Immature natural killer cell (primary cell): ENCODE results near the gene CSNK2A3. TPM values are rescaled to one million over a fixed set of nuclear protein-coding genes. Genes with fewer than 3 reads are reported as not detected.
"Not testable (repeated sequence)": the region's sequence is repeated elsewhere in the genome, so short reads cannot be mapped to it uniquely, and the experiment has no call there.

Source experiments
- DNase-seq, 3 donors: peaks; one replicate each; pipeline ENCODE4 v3.0.0; 2022; ENCODE audit warnings: mixed read lengths in 1 of 3
- H3K27ac Mint-ChIP-seq, 6 donors: one replicate each; pipeline ENCODE4 v1.8.0; 2020; ENCODE audit warnings: mixed read lengths in 6 of 6, mild to moderate bottlenecking in 5 of 6, inconsistent platforms in 4 of 6, moderate library complexity in 3 of 6
- H3K27me3 Mint-ChIP-seq, 3 donors: one replicate each; pipeline ENCODE4 v1.8.0; 2020 to 2021; ENCODE audit warnings: low read depth in 3 of 3, mild to moderate bottlenecking in 3 of 3, mixed read lengths in 3 of 3, moderate library complexity in 3 of 3, inconsistent platforms in 1 of 3
- H3K36me3 Mint-ChIP-seq, 3 donors: one replicate each; pipeline ENCODE4 v1.8.0; 2020; ENCODE audit warnings: mixed read lengths in 3 of 3, inconsistent platforms in 2 of 3, mild to moderate bottlenecking in 2 of 3
- H3K4me1 Mint-ChIP-seq, 2 donors: one replicate each; pipeline ENCODE4 v1.8.0; 2020; ENCODE audit warnings: inconsistent platforms in 2 of 2, mild to moderate bottlenecking in 2 of 2, mixed read lengths in 2 of 2, moderate library complexity in 1 of 2
- H3K4me3 Mint-ChIP-seq, 5 donors: one replicate each; pipeline ENCODE4 v1.8.0; 2020; ENCODE audit warnings: mild to moderate bottlenecking in 5 of 5, mixed read lengths in 5 of 5, inconsistent platforms in 3 of 5, moderate library complexity in 3 of 5
- H3K9me3 Mint-ChIP-seq, 6 donors: one replicate each; pipeline ENCODE4 v1.8.0; 2020; ENCODE audit warnings: mild to moderate bottlenecking in 6 of 6, mixed read lengths in 6 of 6, inconsistent platforms in 4 of 6, moderate library complexity in 3 of 6
- polyA plus RNA-seq, 3 donors: library from polyadenylated mRNA; unstranded; fragments of 300-500 nt; fragmentation: Illumina TruSeq; gene quantifications; one replicate each; pipeline ENCODE4 v1.2.3, GENCODE V29; 2021

CSNK2A3 gene
- 1 to 10 TPM in 1 of 3 donors, under 1 TPM in 2; 0.85 to 1.3 (median 0.93) TPM for polyA plus RNA-seq

- DNase-seq, H3K36me3 Mint-ChIP-seq, H3K27ac Mint-ChIP-seq, H3K4me3 Mint-ChIP-seq, H3K9me3 Mint-ChIP-seq, H3K27me3 Mint-ChIP-seq, H3K4me1 Mint-ChIP-seq: not testable (repeated sequence)
Measured at GRCh38 chr11:11352878-11353277, at the start of gene CSNK2A3. CSNK2A3 (minus strand) TSS chr11:11353250; CDS start chr11:11353119, 131 bp downstream.

- H3K27ac Mint-ChIP-seq: no peak overlapping the region
- no peaks in the 10 kb centered on the region for H3K4me1 Mint-ChIP-seq
- no peaks in the 10 kb centered on the region for H3K9me3 Mint-ChIP-seq
- H3K36me3 Mint-ChIP-seq: no peaks in the 10 kb centered on the region
- DNase-seq: no peak
- H3K27me3 Mint-ChIP-seq: peaks cover 0 to 4% (median 4%) of the 10 kb centered on the region in 3 donors
- H3K4me3 Mint-ChIP-seq: no peak overlapping the region
Measured at GRCh38 chr11:11401960-11402535, 49.0 kb upstream of the CSNK2A3 start.

DNA sequence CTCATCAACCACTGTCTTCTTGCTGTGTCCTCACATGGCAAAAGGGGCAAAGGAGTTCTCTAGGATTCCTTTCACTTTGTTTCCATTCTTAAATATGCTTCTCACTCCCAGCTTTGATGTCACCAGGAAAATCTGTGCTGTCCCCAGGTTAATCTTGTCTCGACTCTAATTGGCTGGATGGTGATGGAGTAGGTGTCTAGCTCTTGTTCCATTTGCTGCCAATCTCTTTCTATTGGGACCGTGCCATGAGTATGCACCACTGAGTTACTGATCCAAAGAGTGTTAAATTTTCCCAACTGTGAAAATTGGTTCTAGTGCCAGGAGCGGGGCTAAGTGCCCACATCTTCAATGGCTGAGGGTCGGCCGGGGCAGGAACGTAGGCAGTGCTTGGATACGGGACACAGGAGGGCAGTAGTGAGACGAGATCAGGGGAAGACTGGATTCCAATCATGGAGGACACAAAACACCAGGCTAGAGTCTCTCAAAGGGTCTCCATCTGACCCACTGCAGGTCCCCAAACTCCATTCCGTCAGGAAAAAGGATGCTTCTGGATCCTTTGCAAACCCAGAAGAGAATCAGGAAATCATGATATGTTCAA is 47.7 kb upstream of the CSNK2A3 start:
- Mint-ChIP-seq H3K27me3 (peaks cover 0 to 8% (median 2%) of the 10 kb centered on the region in 3 donors), H3K4me1 (no peaks in the 10 kb centered on the region), H3K4me3 (no peak overlapping the region), H3K9me3 (no peaks in the 10 kb centered on the region), H3K27ac (no peak overlapping the region), H3K36me3 (no peaks in the 10 kb centered on the region)
- DNase-seq: no peak

DNA sequence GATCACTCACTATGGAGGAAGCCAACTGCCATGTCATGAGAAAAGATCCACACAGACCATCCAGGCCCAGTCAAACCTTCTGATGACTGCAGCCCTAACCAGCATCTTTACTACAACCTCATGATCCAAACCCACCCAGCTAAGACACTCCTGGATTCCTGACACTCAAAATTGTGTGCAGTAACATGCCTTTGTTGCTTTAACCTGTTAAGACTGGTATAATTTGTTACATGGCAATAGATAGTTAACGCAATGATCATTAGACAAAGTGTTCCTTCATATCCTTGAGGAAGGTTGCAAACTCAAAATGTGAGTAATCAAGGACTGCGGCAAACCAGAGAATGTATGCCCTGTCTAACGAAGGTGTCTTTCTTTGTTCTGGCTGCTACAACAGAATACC is 47.1 kb upstream of the CSNK2A3 start:
- H3K27ac Mint-ChIP-seq: no peak overlapping the region
- no peak for DNase-seq
- H3K9me3 Mint-ChIP-seq: no peaks in the 10 kb centered on the region
- H3K4me1 Mint-ChIP-seq: no peaks in the 10 kb centered on the region
- H3K4me3 Mint-ChIP-seq: no peak overlapping the region
- peaks cover 0 to 11% (median 4%) of the 10 kb centered on the region in 3 donors for H3K27me3 Mint-ChIP-seq
- H3K36me3 Mint-ChIP-seq: no peaks in the 10 kb centered on the region

GRCh38 chr11:11397781-11398180 is 44.7 kb upstream of the CSNK2A3 start:
- H3K27ac Mint-ChIP-seq: no peak overlapping the region
- no peaks in the 10 kb centered on the region for H3K9me3 Mint-ChIP-seq
- DNase-seq: no peak
- H3K27me3 Mint-ChIP-seq: peaks cover 0 to 7% (median 4%) of the 10 kb centered on the region in 3 donors
- H3K36me3 Mint-ChIP-seq: no peaks in the 10 kb centered on the region
- H3K4me1 Mint-ChIP-seq: no peaks in the 10 kb centered on the region
- no peak overlapping the region for H3K4me3 Mint-ChIP-seq

DNA sequence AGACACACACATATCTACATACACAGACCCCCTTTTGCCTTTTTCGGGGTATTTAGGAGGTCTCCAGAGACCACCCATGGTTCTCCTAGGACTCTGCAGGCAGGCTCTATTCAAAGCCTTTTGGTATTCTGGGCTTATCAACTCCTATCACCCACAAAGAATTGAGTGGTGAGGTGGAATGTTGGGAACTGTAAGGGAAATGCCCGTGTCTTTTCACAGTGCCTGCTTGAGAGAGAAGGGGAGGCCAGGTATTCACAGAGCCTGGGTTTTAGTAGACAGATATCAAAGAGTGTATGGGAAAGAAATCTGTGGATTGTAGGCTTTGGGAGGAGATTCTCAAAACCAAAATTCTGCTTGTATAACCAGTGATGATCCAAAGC is 44.0 kb upstream of the CSNK2A3 start:
- Mint-ChIP-seq H3K36me3 (no peaks in the 10 kb centered on the region), H3K4me1 (no peaks in the 10 kb centered on the region), H3K4me3 (no peak overlapping the region), H3K27ac (no peak overlapping the region), H3K9me3 (no peaks in the 10 kb centered on the region), H3K27me3 (peaks cover 0 to 7% (median 4%) of the 10 kb centered on the region in 3 donors)
- DNase-seq: no peak

DNA sequence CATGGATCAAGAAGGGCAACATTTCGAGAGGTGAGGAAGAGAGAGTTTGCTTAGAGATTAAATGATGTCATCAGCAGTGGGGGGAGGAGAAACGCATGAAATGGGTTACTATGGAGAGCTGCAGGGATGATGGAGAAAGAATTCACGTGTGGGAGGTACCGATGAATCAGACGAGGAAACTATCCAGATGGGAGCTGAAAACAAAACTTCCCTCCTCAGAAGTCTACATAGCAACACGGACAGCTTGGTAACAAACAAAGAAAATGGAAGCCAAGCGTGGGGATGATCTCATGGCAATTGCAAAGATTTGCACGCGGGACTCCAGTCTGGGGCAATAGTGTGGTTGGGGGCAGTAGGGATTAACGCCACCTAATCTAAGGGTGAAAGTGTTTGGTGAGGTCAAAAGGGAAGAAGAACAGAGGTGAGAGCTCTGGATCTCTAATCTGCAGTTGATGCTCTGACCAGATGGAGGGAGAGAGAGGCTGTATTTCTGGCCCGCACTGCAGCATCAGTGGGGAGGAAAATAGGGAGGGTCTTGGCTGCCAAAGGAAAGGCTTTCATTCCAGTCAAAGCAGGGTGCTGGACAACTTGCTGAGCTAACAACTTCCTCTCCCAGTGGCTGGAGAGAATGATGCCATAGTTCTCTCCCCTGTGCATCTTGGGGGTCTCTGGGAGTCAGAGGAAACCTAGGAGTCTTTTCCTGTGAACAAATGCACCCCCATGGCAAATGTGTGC is 43.4 kb upstream of the CSNK2A3 start:
- no peaks in the 10 kb centered on the region for H3K4me1 Mint-ChIP-seq
- H3K9me3 Mint-ChIP-seq: no peaks in the 10 kb centered on the region
- H3K27me3 Mint-ChIP-seq: peaks cover 0 to 7% (median 4%) of the 10 kb centered on the region in 3 donors
- no peak for DNase-seq
- H3K27ac Mint-ChIP-seq: no peak overlapping the region
- no peak overlapping the region for H3K4me3 Mint-ChIP-seq
- H3K36me3 Mint-ChIP-seq: no peaks in the 10 kb centered on the region

DNA sequence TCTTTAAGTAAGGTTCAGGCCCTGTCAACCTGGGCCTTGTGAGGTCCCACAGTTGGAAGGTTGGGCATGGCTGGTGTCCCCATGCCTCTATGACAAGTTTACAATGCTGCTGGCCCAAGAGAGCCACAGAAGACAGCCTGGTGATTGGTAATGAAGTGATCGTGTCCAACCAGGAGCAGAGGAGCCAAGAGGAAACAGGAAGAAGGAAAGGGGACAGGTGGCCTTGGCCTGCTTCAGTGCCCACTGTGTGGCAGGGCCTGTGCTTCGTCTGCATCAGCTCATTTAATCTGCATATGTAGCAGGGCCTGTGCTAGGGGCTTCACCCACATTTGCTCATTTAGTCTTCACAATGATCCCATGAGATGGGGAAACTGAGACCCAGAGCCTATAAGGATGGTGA is 42.1 kb upstream of the CSNK2A3 start:
- Mint-ChIP-seq H3K27ac (no peak overlapping the region), H3K27me3 (peaks cover 0 to 7% (median 4%) of the 10 kb centered on the region in 3 donors), H3K9me3 (no peaks in the 10 kb centered on the region), H3K36me3 (no peaks in the 10 kb centered on the region), H3K4me3 (no peak overlapping the region), H3K4me1 (no peaks in the 10 kb centered on the region)
- DNase-seq: no peak

GRCh38 chr11:11394241-11394640 is 41.2 kb upstream of the CSNK2A3 start:
- H3K9me3 Mint-ChIP-seq: no peaks in the 10 kb centered on the region
- H3K27ac Mint-ChIP-seq: no peak overlapping the region
- no peaks in the 10 kb centered on the region for H3K4me1 Mint-ChIP-seq
- H3K27me3 Mint-ChIP-seq: peaks cover 3 to 7% (median 4%) of the 10 kb centered on the region in 3 donors
- DNase-seq: no peak
- no peak overlapping the region for H3K4me3 Mint-ChIP-seq
- H3K36me3 Mint-ChIP-seq: no peaks in the 10 kb centered on the region

DNA sequence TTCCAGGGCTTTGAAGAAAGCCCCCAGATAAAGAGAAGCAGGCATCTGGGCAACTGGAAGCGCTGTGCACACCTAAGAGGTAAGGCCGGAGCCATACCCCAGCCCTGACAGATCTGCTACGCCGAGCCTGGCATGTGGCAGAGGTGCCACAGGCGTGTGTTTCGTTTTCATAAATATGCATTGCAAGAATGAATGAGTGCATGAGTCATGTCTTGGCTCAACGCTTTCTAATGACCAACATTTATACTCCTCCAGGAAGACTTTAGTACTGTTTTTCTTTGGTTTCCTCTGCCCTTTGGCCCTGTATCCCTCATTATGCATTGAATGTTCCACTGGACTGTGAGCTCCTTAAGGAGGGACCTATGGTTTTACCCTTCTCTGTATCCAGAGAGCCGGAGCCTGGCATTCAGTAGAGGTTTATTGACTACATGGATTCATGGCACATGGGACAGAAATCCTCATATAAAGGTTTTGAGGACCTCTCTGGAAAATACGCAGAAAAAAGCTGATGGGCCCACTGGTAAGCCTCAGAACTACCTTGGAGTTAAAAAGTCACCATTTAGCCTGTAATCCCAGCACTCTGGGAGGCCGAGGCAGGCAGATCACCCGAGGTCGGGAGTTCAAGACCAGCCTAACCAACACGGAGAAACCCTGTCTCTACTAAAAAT is 38.9 kb upstream of the CSNK2A3 start:
- Mint-ChIP-seq H3K4me3 (no peak overlapping the region), H3K4me1 (no peaks in the 10 kb centered on the region), H3K27ac (no peak overlapping the region), H3K9me3 (no peaks in the 10 kb centered on the region), H3K36me3 (no peaks in the 10 kb centered on the region), H3K27me3 (peaks cover 2 to 7% (median 3%) of the 10 kb centered on the region in 3 donors)
- DNase-seq: no peak

- DNase-seq: no peak
- Mint-ChIP-seq H3K27ac (no peak overlapping the region), H3K9me3 (no peaks in the 10 kb centered on the region), H3K4me1 (no peaks in the 10 kb centered on the region), H3K4me3 (no peak overlapping the region), H3K27me3 (peaks cover 2 to 3% (median 3%) of the 10 kb centered on the region in 3 donors), H3K36me3 (no peaks in the 10 kb centered on the region)
Measured at GRCh38 chr11:11391169-11391568, 38.1 kb upstream of the CSNK2A3 start.

GRCh38 chr11:11390068-11390771 is 37.2 kb upstream of the CSNK2A3 start:
- H3K27ac Mint-ChIP-seq: no peak overlapping the region
- H3K4me1 Mint-ChIP-seq: no peaks in the 10 kb centered on the region
- peaks cover 0 to 3% (median 0%) of the 10 kb centered on the region in 3 donors for H3K27me3 Mint-ChIP-seq
- H3K36me3 Mint-ChIP-seq: no peaks in the 10 kb centered on the region
- no peak overlapping the region for H3K4me3 Mint-ChIP-seq
- no peak for DNase-seq
- H3K9me3 Mint-ChIP-seq: no peaks in the 10 kb centered on the region

DNA sequence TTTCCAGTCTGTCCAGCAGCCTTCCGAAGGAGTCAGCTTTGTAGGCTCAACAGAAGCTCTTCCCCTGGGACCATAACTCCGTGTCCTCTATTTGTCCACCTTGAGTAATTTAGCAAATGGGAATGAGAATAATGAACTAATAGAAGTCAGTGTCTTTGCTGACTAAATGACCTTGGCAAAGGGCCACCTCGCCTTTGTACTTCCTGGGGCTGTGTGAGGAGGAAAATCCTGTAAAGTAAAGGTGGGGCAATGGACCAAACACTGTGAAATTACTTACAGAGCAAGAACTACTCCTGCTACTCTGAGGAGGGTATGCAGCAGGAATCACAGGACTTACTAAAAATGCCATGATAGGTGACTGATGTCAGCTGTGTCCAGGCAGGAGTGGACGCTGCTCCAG is 36.2 kb upstream of the CSNK2A3 start:
- H3K4me3 Mint-ChIP-seq: no peak overlapping the region
- DNase-seq: no peak
- H3K27me3 Mint-ChIP-seq: peaks cover 0 to 3% (median 1%) of the 10 kb centered on the region in 3 donors
- no peaks in the 10 kb centered on the region for H3K4me1 Mint-ChIP-seq
- no peak overlapping the region for H3K27ac Mint-ChIP-seq
- H3K36me3 Mint-ChIP-seq: no peaks in the 10 kb centered on the region
- H3K9me3 Mint-ChIP-seq: no peaks in the 10 kb centered on the region
